ENCODE data around the gene PDPK1.
"Not testable (repeated sequence)": the region's sequence is repeated elsewhere in the genome, so short reads cannot be mapped to it uniquely, and the experiment has no call there.

Gene PDPK1

DNA sequence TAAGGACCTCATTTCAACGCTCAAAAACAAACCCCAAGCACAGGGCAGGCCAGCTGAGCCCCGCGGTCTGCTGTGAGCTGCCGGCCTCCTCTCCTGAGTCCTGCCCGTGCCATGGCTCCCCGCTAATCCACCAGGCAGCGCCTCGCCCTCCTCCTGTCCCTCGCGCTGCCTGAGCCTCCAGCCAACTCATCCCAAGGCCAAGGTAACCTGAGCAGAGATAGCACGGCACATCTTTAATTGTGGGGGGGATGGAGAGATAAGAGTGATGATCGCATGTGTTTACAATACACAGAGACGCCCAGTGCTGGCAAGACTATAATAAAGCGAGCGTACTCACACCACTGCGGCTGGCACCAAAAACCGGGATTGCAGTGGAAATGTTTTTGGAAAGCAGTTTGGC lies 104.7 kb downstream of the PDPK1 start:
- not testable (repeated sequence) for H3K4me3 Mint-ChIP-seq

DNA sequence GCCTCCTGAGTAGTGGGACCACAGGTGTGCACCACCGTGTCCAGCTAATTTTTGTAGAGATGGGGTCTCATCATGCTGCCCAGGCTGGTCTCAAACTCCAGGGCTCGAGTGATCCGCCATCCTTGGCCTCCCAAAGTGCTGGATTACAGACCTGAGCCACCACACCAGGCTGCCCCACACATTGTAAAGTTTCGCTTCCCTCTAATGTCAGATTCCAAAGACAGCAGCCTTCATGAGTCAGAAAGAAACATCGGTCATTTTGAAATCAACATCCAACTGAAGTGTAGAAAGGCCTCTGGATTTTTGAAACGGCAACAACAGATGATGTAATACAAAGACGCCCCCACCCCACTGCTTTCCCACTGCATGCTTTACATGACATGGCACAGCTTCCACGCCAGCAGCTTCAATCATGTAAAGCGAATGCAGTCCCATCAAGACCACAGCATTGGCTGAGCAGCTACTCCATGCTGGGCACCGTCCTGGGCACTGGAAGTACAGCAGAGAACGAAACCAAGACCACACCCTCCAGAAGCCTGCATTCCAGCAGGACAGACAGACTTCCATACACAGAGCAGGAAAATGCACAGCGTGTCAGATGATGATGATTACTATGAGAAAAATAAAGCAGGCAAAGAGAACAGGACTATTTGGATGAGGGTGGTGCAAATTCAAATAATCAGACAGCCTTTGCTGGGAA lies 107.1 kb downstream of the PDPK1 start:
- ATAC-seq (ENCODE audit: low read depth): peak; percentile 58
- H3K4me1 Mint-ChIP-seq; H3K4me3 Mint-ChIP-seq; H3K9me3 Mint-ChIP-seq; H3K27me3 Mint-ChIP-seq; H3K36me3 Mint-ChIP-seq; H3K27ac Mint-ChIP-seq; DNase-seq (ENCODE audit: low spot score in 2 of 2): not testable (repeated sequence)

More for the DNA sequence above, 104.7 kb downstream of the PDPK1 start:
- H3K27me3 Mint-ChIP-seq; DNase-seq (ENCODE audit: low spot score in 2 of 2); ATAC-seq (ENCODE audit: low read depth); H3K4me1 Mint-ChIP-seq; H3K9me3 Mint-ChIP-seq; H3K27ac Mint-ChIP-seq; H3K36me3 Mint-ChIP-seq: not testable (repeated sequence)

DNA sequence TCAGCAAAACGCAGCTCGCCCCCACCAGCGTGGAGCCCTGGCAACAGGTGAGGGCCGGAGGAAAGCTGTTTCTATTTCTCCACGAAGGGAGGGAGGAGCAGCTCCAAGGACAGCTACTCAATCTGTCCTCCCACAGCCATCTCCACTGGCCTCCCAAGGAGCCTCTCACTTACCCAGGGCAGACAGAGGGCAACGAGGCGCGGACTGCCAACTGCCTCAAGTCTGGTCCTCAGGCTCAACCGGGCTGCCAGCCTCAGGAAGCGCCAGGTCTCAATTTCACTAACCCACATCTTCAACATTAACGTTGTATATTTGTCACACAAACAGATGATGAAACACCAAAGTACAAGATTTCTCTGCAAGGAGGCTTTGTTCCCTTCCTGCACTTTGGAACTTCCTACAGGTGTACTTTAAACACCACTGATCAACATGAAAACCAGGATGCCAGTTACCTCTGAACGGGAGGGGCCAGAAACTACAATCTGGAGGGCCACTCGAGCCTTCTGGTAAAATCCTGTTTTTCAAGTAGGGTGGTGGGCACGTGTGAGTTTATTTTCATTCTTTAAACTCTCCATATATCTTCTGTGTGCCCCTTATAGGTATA lies 113.5 kb downstream of the PDPK1 start:
- H3K36me3 Mint-ChIP-seq; H3K4me3 Mint-ChIP-seq; ATAC-seq (ENCODE audit: low read depth); H3K9me3 Mint-ChIP-seq; DNase-seq (ENCODE audit: low spot score in 2 of 2); H3K27ac Mint-ChIP-seq; H3K4me1 Mint-ChIP-seq; H3K27me3 Mint-ChIP-seq: not testable (repeated sequence)

Data from memory B cell (primary cell).